GM13977 (cell line): Measurements from ENCODE around the gene NHP2.

ENCODE experiments used
- DNase-seq: peaks from one replicate; pipeline ENCODE4 v3.0.0; 2012; ENCODE audit warnings: low spot score
- in situ Hi-C: fragments of 300-500 bp; cut with MboI; formaldehyde crosslinking; loops from one replicate; pipeline ENCODE4 v1.12.0; 2022; ENCODE audit warnings: low sequenced_read_pairs, low pct_unique_long_range_greater_than_20kb, mixed read lengths, inconsistent platforms; ENCODE audit not compliant: unreplicated experiment
- TF ChIP-seq, protein P1 (sequence below): IDR thresholded peaks from 2 replicates; pipeline ENCODE4 v1.5.1; 2012; ENCODE audit warnings: mild to moderate bottlenecking, control low read depth; ENCODE audit not compliant: insufficient read depth; ENCODE audit errors: extremely low read depth, missing control alignments

NHP2 gene

DNA sequence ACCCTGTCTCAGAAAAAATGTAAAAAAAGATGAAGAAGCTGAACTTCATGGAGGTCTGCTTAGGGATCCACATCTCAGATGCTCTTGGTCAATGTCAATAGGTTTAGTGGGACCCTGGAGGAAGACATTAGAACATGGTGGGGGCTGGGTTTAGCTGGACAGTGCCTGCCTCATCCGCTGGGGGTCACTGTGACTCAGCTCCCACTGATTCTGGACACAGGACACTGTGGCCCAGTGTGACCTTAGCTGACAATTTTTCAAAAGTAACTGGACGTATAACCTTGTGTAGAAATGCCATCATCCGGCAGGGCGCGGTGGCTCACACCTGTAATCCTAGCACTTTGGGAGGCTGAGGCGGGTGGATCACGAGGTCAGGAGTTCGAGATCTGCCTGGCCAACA is 43.3 kb upstream of the NHP2 start:
- no peak for DNase-seq
- TF ChIP-seq, protein P1, sequence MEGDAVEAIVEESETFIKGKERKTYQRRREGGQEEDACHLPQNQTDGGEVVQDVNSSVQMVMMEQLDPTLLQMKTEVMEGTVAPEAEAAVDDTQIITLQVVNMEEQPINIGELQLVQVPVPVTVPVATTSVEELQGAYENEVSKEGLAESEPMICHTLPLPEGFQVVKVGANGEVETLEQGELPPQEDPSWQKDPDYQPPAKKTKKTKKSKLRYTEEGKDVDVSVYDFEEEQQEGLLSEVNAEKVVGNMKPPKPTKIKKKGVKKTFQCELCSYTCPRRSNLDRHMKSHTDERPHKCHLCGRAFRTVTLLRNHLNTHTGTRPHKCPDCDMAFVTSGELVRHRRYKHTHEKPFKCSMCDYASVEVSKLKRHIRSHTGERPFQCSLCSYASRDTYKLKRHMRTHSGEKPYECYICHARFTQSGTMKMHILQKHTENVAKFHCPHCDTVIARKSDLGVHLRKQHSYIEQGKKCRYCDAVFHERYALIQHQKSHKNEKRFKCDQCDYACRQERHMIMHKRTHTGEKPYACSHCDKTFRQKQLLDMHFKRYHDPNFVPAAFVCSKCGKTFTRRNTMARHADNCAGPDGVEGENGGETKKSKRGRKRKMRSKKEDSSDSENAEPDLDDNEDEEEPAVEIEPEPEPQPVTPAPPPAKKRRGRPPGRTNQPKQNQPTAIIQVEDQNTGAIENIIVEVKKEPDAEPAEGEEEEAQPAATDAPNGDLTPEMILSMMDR: peak; percentile 53
- in situ Hi-C loops: no loop called here

DNA sequence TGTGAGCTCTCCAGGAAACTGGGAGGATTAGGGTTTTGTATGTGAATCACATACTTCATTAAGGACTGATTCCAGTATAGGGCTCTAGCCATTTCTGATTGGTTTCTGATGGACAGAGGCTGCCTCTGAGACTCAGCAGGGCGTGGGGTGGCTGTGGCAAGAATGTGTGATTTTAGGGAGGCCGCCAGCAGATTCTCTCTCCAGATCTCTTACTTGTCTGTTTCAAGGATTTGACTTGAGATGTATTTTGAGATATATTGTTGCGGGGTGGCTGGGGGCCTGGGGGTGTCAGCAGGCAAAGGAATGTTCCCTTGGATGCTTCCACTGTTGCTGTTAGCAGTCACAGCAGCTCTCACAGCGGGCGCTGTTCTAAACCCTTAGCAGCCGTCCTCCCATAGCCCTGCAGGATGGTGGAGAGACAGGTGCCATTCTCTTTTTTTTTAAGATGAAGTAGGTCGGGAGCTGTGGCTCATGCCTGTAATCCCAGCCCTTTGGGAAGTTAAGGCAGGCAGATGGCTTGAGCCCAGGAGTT is 42.7 kb upstream of the NHP2 start:
- DNase-seq: no peak
- in situ Hi-C loops: no loop called here
- TF ChIP-seq, protein P1: no peak

DNA sequence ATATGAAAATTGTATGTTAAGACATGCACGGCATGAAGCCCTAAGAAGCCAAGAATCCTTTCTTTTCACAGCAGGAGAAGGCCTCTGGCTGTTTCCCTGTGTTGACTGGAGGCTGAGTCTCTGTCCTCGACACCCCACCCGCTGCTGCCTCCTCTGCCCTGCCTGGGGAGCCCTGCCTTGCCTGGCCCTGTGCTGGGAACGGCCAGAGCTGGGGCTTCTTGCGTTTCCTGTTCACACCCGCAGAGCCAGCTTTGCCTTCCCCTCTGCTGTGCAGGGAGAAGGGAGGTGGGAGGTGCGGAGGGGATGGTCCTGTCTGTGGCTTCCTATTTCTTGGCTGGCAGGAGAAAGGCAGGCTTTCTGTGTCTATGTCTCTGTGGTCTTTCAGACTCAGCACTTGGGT is 40.3 kb upstream of the NHP2 start:
- no peak for DNase-seq
- in situ Hi-C loops: no loop called here
- TF ChIP-seq, protein P1: no peak

DNA sequence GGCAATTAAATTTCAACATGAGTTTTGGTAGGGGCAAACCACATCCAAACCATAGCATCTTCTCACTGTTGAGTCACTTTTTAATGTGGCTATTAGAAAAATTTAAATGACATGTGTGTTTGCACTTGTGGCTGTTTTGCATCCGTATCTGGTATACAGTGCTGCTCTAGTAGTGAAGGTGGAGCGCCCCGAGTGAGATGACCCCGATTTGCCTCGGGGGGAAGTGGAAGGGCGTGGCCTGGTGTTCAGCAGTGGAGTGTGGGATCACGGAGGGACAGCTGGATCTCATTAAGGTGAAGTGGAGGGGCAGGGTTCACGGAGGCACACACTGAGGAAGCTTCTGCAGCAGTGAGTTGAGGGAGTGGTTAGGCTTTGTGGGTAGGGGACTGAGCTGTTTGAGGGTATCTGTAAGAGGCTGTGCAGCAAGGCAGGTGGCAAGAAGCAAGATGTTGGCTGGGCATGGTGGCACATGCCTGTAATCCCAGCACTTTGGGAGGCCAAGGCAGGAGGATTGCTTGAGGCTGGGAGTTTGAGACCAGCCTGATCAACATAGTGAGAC is 39.6 kb upstream of the NHP2 start:
- in situ Hi-C loops: no loop called here
- no peak for DNase-seq
- TF ChIP-seq, protein P1: no peak

DNA sequence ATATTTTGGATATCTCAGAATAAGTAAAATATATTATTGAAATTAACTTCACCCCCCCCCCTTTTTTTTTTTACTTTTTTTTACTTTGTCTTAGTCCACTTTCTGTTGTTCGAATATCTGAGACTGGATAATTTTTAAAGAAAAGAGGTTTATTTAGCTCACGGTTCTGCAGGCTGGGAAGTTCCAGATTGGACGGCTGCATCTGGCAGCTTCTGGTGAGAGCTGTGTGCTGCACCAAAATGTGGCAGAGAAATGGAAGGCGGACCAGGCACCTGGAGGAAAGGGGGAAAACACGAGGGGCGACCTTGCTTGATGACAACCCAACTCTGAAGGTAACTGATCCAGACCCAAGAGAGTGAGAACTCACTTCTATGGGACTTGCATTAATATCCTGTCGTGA is 39.1 kb upstream of the NHP2 start:
- no peak for DNase-seq
- TF ChIP-seq, protein P1: no peak
- in situ Hi-C loops: no loop called here

DNA sequence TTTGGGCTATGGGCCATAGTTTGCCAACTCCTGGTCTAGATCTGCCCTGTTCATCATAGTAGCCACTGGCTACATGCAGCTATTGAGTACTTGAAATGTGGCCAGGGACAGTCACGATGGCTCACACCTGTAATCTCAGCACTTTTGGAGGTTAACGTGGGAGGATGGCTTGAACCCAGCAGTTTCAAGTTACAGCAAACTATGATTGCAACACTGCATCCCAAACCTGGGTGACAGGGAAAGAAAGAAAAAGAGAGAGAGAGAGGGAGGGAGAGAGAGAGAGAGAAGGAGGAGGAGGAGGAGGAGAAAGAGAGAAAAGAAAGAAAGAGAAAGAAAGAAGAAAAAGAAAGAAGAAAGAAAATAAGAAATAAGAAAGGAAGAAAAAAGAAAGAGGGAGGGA is 38.6 kb upstream of the NHP2 start:
- DNase-seq: no peak
- TF ChIP-seq, protein P1: no peak
- in situ Hi-C loops: no loop called here
